Sciatic nerve (tissue), 2 donors: Measurements from ENCODE around the gene DBF4B. TPM values are rescaled to one million over a fixed set of nuclear protein-coding genes. Genes with fewer than 3 reads are reported as not detected.

ENCODE experiments used
- ATAC-seq: fragments of 200-7000 bp; cut with Tn5 transposase; one replicate; pipeline ENCODE4 v1.9.1; 2020; ENCODE audit warnings: mild to moderate bottlenecking, moderate library complexity
- DNase-seq: peaks from one replicate; pipeline ENCODE4 v3.0.0-alpha.2; 2020; ENCODE audit warnings: low spot score
- intact Hi-C: fragments of 100-400 bp; cut with DNase I; formaldehyde crosslinking; loops from one replicate; pipeline ENCODE4 v1.14.2; 2022
- total RNA-seq: library from RNA; stranded (reverse); fragmentation: NEBNext Ultra II Directional; extraction: Animal tissue kit (Norgen Biotek cat#: 25700); gene quantifications from one replicate; pipeline ENCODE4 v1.2.1, GENCODE V29; 2021
- donor health status: DM: no; HTN: no; CAD: no.
- donor health status: DM: no; HTN: no; CAD: no.

Gene DBF4B
- total RNA-seq, 1 donor from 2014 or later, result 10.3 TPM

GRCh38 chr17:44757918-44758413 lies 49.5 kb downstream of the DBF4B start:
- intact Hi-C loops, result no loop called here
- ATAC-seq, result no peak

GRCh38 chr17:44758414-44759085 lies 50.1 kb downstream of the DBF4B start, which contains the start of gene ADAM11:
Gene ADAM11, plus strand, starts transcription at chr17:44758988. Its CDS starts 212 bp downstream, at chr17:44759200.
- ATAC-seq (peak; percentile 30), DNase-seq (no peak)
- intact Hi-C loops, result no loop called here

More at GRCh38 chr17:44757918-44758413, 49.5 kb downstream of the DBF4B start:
- DNase-seq, result no peak

- no peak for DNase-seq
- ATAC-seq, result no peak
- intact Hi-C loops, result no loop called here
Measured at GRCh38 chr17:44759086-44759915, 50.8 kb downstream of the DBF4B start.

GRCh38 chr17:44759916-44760243 lies 51.4 kb downstream of the DBF4B start:
- ATAC-seq (no peak), DNase-seq (no peak)
- intact Hi-C loops, result no loop called here

GRCh38 chr17:44760474-44761308 lies 52.2 kb downstream of the DBF4B start:
- no peak for ATAC-seq
- intact Hi-C loops, result no loop called here

GRCh38 chr17:44761932-44762810 lies 53.7 kb downstream of the DBF4B start:
- ATAC-seq (no peak), DNase-seq (no peak)
- intact Hi-C loops, result no loop called here

More at GRCh38 chr17:44760474-44761308, 52.2 kb downstream of the DBF4B start:
- no peak for DNase-seq

- no peak for DNase-seq
- no peak for ATAC-seq
- intact Hi-C loops, result no loop called here
Measured at GRCh38 chr17:44763170-44763569, 54.7 kb downstream of the DBF4B start.

- intact Hi-C loops, result no loop called here
- ATAC-seq (no peak), DNase-seq (no peak)
Measured at GRCh38 chr17:44765965-44766364, 57.5 kb downstream of the DBF4B start.

- intact Hi-C loops, result no loop called here
- no peak for DNase-seq
- ATAC-seq, result no peak
Measured at GRCh38 chr17:44766409-44767038, 58.1 kb downstream of the DBF4B start.

- ATAC-seq, result no peak
- no peak for DNase-seq
- intact Hi-C loops, result no loop called here
Measured at GRCh38 chr17:44767493-44767892, 59.0 kb downstream of the DBF4B start.

GRCh38 chr17:44768505-44769142 lies 60.2 kb downstream of the DBF4B start:
- intact Hi-C loops, result no loop called here
- ATAC-seq (no peak), DNase-seq (no peak)

- DNase-seq (no peak), ATAC-seq (no peak)
- intact Hi-C loops, result no loop called here
Measured at GRCh38 chr17:44769230-44769629, 60.8 kb downstream of the DBF4B start.

GRCh38 chr17:44769647-44770084 lies 61.2 kb downstream of the DBF4B start:
- DNase-seq (no peak), ATAC-seq (no peak)
- intact Hi-C loops, result loop anchor here (10.0 kb wide), 1 partner anchor 365 kb away; the partner anchor contains the start of genes ACBD4 and PLCD3

GRCh38 chr17:44770166-44770925 lies 61.9 kb downstream of the DBF4B start:
- intact Hi-C loops, result loop anchor here (10.0 kb wide), 1 partner anchor 364 kb away; the partner anchor contains the start of genes ACBD4 and PLCD3
- no peak for DNase-seq

GRCh38 chr17:44772308-44773045 lies 64.0 kb downstream of the DBF4B start:
- ATAC-seq (no peak), DNase-seq (no peak)
- intact Hi-C loops, result loop anchor here (10.0 kb wide), 1 partner anchor 362 kb away; the partner anchor contains the start of genes ACBD4 and PLCD3

More at GRCh38 chr17:44770166-44770925, 61.9 kb downstream of the DBF4B start:
- ATAC-seq, result no peak

GRCh38 chr17:44773140-44773539 lies 64.7 kb downstream of the DBF4B start:
- no peak for DNase-seq
- no peak for ATAC-seq
- intact Hi-C loops, result loop anchor here (10.0 kb wide), 1 partner anchor 362 kb away; the partner anchor contains the start of genes ACBD4 and PLCD3
